ENCODE results near the gene NCAM1.

DNA sequence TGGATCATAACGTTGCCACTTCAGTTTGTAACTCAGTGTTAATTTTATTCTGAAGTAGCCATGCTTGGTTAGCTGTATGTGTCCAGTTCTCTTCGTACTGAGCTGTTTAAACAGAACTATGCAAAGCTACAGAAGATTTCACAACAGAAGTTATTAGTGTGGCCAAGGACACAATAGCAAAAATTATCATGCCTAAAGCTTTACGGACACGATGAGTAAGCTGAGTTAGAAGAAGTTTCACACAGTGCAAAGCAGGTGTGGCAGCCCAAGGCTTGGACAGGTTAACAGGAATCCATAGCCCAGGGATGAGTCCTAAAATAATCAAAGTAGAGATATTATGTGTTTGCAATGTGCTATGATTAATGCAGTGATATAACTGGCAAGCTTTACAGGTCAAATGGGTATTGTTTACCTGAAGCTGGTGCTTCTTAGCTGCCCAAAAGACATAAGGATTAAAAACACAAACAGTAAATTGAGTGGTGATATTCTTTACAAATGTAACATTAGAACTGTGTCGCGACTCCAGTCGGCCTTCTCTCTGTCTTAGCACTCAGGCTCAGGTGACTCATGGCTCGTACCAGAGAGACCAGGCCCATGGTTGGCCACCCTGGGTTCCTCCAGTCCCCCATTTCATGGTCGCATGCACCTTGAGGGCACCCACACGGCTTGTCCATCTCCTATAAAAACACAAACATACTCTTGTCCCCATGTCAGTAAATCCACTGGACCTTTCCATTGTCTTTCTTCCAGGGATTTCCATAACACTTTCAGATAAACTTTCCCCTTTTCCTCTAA, 35.5 kb upstream of the NCAM1 start:
- TF ChIP-seq, protein P1, sequence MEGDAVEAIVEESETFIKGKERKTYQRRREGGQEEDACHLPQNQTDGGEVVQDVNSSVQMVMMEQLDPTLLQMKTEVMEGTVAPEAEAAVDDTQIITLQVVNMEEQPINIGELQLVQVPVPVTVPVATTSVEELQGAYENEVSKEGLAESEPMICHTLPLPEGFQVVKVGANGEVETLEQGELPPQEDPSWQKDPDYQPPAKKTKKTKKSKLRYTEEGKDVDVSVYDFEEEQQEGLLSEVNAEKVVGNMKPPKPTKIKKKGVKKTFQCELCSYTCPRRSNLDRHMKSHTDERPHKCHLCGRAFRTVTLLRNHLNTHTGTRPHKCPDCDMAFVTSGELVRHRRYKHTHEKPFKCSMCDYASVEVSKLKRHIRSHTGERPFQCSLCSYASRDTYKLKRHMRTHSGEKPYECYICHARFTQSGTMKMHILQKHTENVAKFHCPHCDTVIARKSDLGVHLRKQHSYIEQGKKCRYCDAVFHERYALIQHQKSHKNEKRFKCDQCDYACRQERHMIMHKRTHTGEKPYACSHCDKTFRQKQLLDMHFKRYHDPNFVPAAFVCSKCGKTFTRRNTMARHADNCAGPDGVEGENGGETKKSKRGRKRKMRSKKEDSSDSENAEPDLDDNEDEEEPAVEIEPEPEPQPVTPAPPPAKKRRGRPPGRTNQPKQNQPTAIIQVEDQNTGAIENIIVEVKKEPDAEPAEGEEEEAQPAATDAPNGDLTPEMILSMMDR (IDR thresholded peaks at IDR 0.05; ENCODE audit: insufficient read depth, low read length, poor library complexity, severe bottlenecking), result no peak
- TF ChIP-seq EZH2phosphoT487 (conservative IDR thresholded peaks at IDR 0.05; ENCODE audit: low read length), result no peak

Measured in SU-DHL-6 (cell line).